Neural cell (in vitro differentiated cells): ENCODE measurements around the gene CHIA.

Experiments used
- EZH2 ChIP-seq: fragments of 200-600, 300-800 bp; shearing (Covaris generic), sonication (generic); IDR thresholded peaks from 2 replicates; pipeline ENCODE4 v1.6.1; 2014; ENCODE audit warnings: antibody characterized with exemption, low read length, borderline replicate concordance, mild to moderate bottlenecking; ENCODE audit not compliant: insufficient read depth, poor library complexity, severe bottlenecking
- MXI1 ChIP-seq: fragments of 450-650 bp; conservative IDR thresholded peaks from 2 replicates; pipeline ENCODE4 v1.6.1; 2014; ENCODE audit warnings: antibody characterized with exemption, mild to moderate bottlenecking; ENCODE audit not compliant: poor library complexity, severe bottlenecking
- POLR2AphosphoS5 ChIP-seq: IDR thresholded peaks from 2 replicates; pipeline ENCODE4 v1.6.1; 2012
- TF ChIP-seq, protein P1 (sequence below): fragments of 450-650 bp; IDR thresholded peaks from 2 replicates; pipeline ENCODE4 v1.5.1; 2014; ENCODE audit warnings: antibody characterized with exemption, mild to moderate bottlenecking, moderate library complexity; ENCODE audit not compliant: poor library complexity, severe bottlenecking

DNA sequence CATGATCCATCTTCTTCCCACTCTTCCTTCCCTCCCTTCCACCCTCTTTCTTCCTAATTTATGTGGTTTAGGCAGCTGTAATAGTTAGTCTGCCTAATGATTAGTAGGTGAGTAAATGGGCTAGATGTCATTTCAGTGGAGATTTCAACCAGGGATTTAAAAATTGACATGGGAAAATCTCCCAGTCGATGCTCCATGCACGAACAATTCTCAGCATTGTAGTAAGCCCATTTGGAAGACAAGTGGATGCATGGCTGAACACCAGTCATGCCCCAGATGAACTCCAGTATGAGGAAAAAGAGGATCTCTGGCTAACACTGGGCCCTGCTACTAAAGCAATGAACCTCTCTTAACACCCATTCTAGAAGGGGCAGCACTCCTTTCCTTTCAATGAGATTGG, 37.9 kb upstream of the CHIA start:
- TF ChIP-seq EZH2 (no peak), MXI1 (no peak), POLR2AphosphoS5 (no peak)
- TF ChIP-seq, protein P1, sequence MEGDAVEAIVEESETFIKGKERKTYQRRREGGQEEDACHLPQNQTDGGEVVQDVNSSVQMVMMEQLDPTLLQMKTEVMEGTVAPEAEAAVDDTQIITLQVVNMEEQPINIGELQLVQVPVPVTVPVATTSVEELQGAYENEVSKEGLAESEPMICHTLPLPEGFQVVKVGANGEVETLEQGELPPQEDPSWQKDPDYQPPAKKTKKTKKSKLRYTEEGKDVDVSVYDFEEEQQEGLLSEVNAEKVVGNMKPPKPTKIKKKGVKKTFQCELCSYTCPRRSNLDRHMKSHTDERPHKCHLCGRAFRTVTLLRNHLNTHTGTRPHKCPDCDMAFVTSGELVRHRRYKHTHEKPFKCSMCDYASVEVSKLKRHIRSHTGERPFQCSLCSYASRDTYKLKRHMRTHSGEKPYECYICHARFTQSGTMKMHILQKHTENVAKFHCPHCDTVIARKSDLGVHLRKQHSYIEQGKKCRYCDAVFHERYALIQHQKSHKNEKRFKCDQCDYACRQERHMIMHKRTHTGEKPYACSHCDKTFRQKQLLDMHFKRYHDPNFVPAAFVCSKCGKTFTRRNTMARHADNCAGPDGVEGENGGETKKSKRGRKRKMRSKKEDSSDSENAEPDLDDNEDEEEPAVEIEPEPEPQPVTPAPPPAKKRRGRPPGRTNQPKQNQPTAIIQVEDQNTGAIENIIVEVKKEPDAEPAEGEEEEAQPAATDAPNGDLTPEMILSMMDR, result no peak
